ENCODE results near the gene MPIG6B.
"Not testable (repeated sequence)": the region's sequence is repeated elsewhere in the genome, so short reads cannot be mapped to it uniquely, and the experiment has no call there.

MPIG6B gene

GRCh38 chr6:31708224-31708623 is 14.9 kb upstream of the MPIG6B start:
- no peak overlapping the region for H3K4me3 ChIP-seq
- no peak for TF ChIP-seq CTCF (IDR thresholded peaks at IDR 0.05)
- H3K27ac ChIP-seq = no peak overlapping the region
- no peak for DNase-seq (ENCODE audit: low spot score)

- DNase-seq (ENCODE audit: low spot score); H3K4me3 ChIP-seq; H3K27ac ChIP-seq: not testable (repeated sequence)
These were observed 14.0 kb upstream of the MPIG6B start for GRCh38 chr6:31709157-31709556.

GRCh38 chr6:31710523-31711219 is 12.5 kb upstream of the MPIG6B start:
- no peak for DNase-seq (ENCODE audit: low spot score)
- no peak for TF ChIP-seq CTCF (IDR thresholded peaks at IDR 0.05)
- Histone ChIP-seq H3K4me3 (no peak overlapping the region), H3K27ac (no peak overlapping the region)

- H3K4me3 ChIP-seq = no peak overlapping the region
- no peak overlapping the region for H3K27ac ChIP-seq
- no peak for TF ChIP-seq CTCF (IDR thresholded peaks at IDR 0.05)
- DNase-seq (ENCODE audit: low spot score) = no peak
These were observed 11.9 kb upstream of the MPIG6B start for GRCh38 chr6:31711233-31711632.

- no peak overlapping the region for H3K4me3 ChIP-seq
- H3K27ac ChIP-seq = no peak overlapping the region
- no peak for DNase-seq (ENCODE audit: low spot score)
- no peak for TF ChIP-seq CTCF (IDR thresholded peaks at IDR 0.05)
These were observed 10.9 kb upstream of the MPIG6B start for GRCh38 chr6:31712296-31712695.

- Histone ChIP-seq H3K4me3 (no peak overlapping the region), H3K27ac (no peak overlapping the region)
- no peak for DNase-seq (ENCODE audit: low spot score)
- TF ChIP-seq CTCF (IDR thresholded peaks at IDR 0.05) = no peak
These were observed 9.7 kb upstream of the MPIG6B start for GRCh38 chr6:31713465-31713864.

GRCh38 chr6:31713991-31714684 is 9.0 kb upstream of the MPIG6B start:
- no peak overlapping the region for H3K4me3 ChIP-seq
- no peak for DNase-seq (ENCODE audit: low spot score)
- TF ChIP-seq CTCF (IDR thresholded peaks at IDR 0.05) = no peak
- no peak overlapping the region for H3K27ac ChIP-seq

Data from coronary artery (tissue), 2 donors.